ENCODE data around the gene TMEM31. TPM values are rescaled to one million over a fixed set of nuclear protein-coding genes. Genes with fewer than 3 reads are reported as not detected.

Gene TMEM31
- not detected for total RNA-seq

GRCh38 chrX:103710609-103711008 lies at the start of gene TMEM31:
TMEM31 (plus strand) TSS chrX:103710909; CDS start chrX:103712259, 1,350 bp downstream.

GRCh38 chrX:103686199-103687072 lies 24.3 kb upstream of the TMEM31 start, which contains the start of gene MORF4L2:
MORF4L2 (minus strand) TSS chrX:103686699; CDS start chrX:103677027, 9,672 bp downstream.

Other genes starting within 250 kb of the TMEM31 start
- 0.88 TPM for gene RAB40A, start 191.4 kb upstream of the TMEM31 start, total RNA-seq
- 27.8 TPM for gene TCEAL4, start 125.4 kb upstream of the TMEM31 start, total RNA-seq
- gene TCEAL3, start 102.9 kb upstream of the TMEM31 start, total RNA-seq, result 6.8 TPM
- 24.5 TPM for gene TCEAL1, start 81.9 kb upstream of the TMEM31 start, total RNA-seq
- gene MORF4L2, start 24.2 kb upstream of the TMEM31 start, total RNA-seq, result 188 TPM
- gene PLP1, start 65.9 kb downstream of the TMEM31 start, total RNA-seq, result 7.2 TPM
- gene RAB9B, start 121.3 kb downstream of the TMEM31 start, total RNA-seq, result 5.6 TPM

All from metanephros (tissue), 1 donor.